ENCODE measurements around the gene PHYHD1.

The PHYHD1 gene

DNA sequence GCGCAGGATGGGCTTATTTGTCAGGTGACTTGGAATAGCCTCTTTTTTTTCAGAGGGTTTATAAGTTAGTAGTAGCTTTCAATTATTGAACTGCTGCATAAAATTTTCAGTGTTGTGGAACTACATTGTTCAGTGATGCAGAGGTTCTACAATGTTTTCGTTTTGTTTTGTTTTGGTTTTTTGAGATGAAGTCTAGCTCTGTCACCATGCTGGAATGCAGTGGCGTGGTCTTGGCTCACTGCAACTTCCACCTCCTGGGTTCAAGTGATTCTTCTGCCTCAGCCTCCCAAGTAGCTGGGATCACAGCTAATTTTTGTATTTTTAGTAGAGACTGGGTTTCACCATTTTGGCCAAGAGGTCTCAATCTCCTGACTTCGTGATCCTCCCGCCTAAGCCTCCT is 48.7 kb downstream of the PHYHD1 start:
- no peak for DNase-seq (ENCODE audit: low spot score)

DNA sequence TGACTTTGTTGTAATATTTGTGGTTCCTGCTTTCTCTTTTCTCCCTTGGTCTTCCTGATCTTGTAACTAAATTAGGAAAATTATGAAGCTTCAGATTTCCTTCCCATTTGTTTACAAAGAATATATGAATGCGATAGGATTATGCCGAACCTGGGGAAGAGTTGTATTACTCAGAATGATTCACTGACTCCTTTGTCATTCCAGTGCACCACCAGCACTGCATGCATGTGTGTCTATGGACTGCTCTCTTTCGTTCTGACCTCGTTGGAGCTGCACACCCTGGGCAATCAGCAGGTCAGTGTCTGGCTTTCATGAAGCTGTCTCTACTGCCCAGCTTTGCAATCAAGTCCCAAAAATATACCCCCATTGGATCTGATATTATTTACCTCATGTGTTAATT is 52.2 kb downstream of the PHYHD1 start:
- DNase-seq (ENCODE audit: low spot score), result no peak

DNA sequence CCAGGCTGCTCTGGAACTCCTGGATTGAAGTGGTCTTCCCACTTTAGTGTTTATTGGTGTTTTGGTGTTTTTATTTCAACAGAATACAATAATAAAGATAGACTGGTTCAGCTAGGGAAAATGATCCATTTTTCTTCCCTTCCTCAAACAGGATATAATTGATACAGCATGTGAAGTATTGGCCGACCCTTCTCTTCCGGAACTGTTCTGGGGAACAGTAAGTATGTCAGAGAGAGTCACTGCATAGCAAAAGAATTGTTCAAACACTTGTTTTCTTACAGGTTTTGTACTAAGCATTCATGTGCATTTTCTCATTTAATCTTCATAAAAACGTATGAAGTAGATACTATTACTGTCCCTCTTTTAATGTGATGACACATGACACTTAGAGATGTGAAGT is 58.3 kb downstream of the PHYHD1 start:
- no peak for DNase-seq (ENCODE audit: low spot score)

DNA sequence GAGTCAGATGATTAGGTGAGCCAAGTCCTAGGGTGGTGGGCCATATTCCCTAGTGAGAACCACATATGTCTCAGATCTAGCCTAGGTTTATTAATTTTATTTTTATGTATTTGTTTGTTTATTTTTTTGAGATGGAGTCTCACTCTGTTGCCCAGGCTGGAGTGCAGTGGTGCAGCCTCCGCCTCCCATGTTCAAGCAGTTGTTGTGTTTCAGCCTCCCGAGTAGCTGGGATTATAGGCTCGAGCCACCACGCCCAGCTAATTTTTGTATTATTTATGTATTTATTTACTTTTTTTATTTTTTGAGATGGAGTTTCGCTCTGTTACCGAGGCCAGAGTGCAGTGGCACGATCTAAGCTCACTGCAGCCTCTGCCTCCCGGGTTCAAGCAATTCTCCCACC is 62.8 kb downstream of the PHYHD1 start:
- DNase-seq (ENCODE audit: low spot score), result no peak

DNA sequence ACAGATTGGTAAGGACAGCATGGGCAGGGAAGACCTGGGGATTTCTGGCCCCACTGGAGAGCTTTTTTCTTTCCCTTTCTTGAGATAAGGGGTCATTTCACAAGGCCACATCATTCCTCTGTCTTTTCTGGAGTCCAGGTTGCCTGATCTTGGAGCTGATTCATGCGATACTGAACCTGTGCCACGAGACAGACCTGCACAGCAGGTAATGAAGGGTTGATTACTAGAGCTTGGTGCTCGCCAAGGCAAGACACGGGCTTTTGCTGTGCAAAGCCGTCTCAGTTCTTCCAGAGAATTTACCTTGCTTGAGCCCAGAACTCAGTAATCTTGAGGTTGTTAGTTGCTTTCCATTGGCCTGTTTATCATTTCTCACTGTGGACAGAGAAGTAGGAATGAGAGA is 65.9 kb downstream of the PHYHD1 start:
- no peak for DNase-seq (ENCODE audit: low spot score)

DNA sequence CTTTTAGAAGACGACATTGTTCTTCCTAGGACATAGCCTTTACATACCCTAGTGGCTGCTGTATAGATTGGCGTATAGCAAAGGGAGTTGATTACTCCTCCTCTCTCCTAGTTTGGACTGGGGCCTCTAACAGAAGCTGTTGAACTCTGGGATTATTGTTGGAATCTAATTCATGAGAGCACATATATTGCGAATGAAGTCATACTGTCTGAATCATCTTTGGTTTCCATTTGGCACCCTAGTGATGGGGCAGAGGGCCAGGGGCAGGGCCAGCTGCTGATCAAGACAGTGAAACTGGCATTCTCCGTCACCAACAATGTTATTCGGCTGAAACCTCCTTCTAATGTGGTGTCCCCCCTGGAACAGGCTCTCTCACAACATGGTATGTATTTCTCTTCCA is 67.0 kb downstream of the PHYHD1 start:
- peak; percentile 59 for DNase-seq (ENCODE audit: low spot score)

All from putamen (tissue), 1 donor.